Measurements from ENCODE around the gene RNF113B. TPM values are rescaled to one million over a fixed set of nuclear protein-coding genes. Genes with fewer than 3 reads are reported as not detected.
A peak's percentile ranks its signal among the peaks of the same experiment; 100 is the strongest.

The RNF113B gene
- total RNA-seq, 2 experiments from 2014 or later, result not detected

DNA sequence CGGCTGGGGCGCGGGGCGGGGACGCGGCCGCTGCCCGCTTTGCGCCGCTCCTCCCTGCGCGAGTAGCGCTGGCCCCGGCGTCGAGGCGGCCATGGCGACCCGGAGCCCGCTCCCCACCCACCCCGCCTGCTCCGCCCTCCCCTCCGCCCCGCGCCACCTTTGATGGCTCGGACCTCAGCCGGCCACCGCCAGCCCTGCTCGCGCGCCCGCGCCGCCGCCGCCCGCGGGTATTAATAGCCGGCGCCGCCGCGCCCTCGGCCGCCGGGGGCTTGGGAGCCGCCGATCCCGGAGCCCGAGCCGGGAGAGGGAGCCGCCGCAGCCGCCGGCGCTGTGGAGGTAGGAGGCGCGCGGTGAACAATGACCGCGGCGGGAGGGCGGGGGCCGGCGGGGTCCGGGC is 33.9 kb downstream of the RNF113B start:
- H3K27ac Mint-ChIP-seq, result no peak overlapping the region
- DNase-seq, result no peak
- intact Hi-C loops (cut with micrococcal nuclease), result no loop called here

DNA sequence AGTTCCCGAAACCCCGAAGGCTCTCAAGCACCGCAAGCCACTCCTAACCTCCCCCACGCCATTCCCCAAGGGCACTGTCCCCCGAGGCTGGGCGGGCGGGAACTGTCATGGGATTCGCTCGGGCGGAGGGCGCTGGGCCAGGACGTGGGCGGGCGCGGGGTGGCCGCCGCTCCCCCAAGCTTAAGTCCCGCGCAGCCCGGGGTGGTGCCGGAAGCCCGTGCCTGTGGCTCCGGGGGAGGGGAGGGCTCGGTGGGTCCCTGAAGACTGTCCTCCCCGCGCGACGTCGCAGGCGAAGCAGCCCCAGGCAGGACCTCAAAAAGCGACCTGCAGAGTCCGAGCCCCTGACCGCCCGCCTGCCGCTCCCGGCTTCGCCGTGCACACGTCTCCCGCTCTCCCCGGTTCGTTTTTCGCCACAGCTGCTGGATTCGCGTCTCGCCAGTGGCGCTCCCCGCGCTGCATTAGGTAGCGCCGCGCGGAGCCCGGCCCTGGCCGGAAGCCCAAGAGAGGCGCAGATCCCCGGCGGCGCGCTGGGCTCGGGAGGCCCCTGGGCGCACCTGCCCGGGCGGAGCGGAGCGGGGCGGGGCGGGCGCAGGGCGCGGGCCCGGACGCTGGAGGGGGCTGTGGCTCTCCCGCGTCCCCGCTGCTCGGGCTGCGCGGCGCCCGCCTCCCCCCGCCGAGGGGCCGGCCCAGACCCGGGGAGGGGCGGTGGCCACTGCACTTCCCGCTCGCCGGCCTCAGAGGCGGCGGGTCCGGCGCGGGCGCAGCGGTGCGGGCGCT is 34.5 kb downstream of the RNF113B start, which contains the start of gene FARP1:
TSS of gene FARP1 (plus strand) at position 715 of the 777 bp plus-strand sequence. CDS start 70,149 bp downstream, outside the sequence.
- Mint-ChIP-seq H3K9me3 (no peaks in the 10 kb centered on the region), H3K4me3 (peak within 1 kb of the TSS; percentile 62)

More for the DNA sequence above, 33.9 kb downstream of the RNF113B start:
- TF ChIP-seq, protein P1, sequence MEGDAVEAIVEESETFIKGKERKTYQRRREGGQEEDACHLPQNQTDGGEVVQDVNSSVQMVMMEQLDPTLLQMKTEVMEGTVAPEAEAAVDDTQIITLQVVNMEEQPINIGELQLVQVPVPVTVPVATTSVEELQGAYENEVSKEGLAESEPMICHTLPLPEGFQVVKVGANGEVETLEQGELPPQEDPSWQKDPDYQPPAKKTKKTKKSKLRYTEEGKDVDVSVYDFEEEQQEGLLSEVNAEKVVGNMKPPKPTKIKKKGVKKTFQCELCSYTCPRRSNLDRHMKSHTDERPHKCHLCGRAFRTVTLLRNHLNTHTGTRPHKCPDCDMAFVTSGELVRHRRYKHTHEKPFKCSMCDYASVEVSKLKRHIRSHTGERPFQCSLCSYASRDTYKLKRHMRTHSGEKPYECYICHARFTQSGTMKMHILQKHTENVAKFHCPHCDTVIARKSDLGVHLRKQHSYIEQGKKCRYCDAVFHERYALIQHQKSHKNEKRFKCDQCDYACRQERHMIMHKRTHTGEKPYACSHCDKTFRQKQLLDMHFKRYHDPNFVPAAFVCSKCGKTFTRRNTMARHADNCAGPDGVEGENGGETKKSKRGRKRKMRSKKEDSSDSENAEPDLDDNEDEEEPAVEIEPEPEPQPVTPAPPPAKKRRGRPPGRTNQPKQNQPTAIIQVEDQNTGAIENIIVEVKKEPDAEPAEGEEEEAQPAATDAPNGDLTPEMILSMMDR (IDR thresholded peaks at IDR 0.05), result no peak
- CTCF ChIA-PET, result no interaction called here
- Mint-ChIP-seq H3K4me3 (no peak overlapping the region), H3K36me3 (ENCODE audit: low read depth) (no peaks in the 10 kb centered on the region), H3K27me3 (peaks cover 50% of the 10 kb centered on the region), H3K4me1 (ENCODE audit: low read depth) (peaks cover 3% of the 10 kb centered on the region), H3K9me3 (no peaks in the 10 kb centered on the region)
- ATAC-seq, result peak; percentile 34
- POLR2A ChIA-PET, result no interaction called here

DNA sequence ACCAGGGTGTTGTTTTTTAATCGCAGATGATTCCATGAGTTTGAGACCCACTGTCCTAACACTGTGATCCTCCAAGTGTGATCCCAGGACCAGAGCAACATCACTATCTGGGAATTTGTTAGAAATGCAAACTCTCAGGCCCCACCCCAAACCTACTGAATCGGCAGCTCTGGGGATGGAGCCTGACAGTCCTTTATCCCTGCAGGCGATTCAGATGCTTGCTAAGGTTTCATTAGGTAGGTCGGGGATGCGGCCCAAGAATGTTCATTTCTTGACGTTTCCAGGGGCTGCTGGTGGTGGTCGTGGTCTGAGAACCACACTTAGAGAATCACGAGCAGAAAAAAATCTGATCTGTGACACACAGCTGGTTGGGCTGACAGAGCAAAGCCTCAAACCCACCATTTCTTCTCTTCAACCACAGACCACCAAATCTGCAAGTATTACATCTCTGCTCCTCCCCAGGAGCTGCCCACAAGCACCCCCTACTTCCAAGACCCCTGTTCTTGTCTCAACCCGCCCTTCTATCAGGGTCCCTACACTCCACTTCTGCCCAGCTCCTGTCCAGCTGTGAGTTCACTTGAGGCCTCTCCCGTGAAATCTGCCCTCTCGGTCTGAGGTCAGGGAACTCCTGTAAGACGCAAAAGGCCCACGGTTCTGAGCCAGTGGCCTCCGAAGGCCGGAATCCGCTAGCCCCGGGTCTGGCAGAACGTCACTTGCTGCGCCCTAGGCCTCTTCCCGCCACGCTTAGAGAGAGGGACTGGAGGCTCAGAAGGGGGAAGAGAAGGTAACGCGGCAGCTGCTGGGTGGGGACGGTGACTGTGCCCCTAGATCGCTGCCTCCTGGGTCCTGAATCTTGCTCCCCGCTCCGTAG is 35.3 kb downstream of the RNF113B start:
- CTCF ChIA-PET, result no interaction called here
- peaks cover 55% of the 10 kb centered on the region for H3K27me3 Mint-ChIP-seq
- intact Hi-C loops (cut with micrococcal nuclease), result no loop called here

More for the DNA sequence above, 34.5 kb downstream of the RNF113B start, which contains the start of gene FARP1:
- CTCF ChIA-PET, result no interaction called here
- intact Hi-C loops (cut with micrococcal nuclease), result no loop called here
- ATAC-seq (peak; percentile 94), DNase-seq (peak; percentile 40)
- Mint-ChIP-seq H3K36me3 (ENCODE audit: low read depth) (no peaks in the 10 kb centered on the region), H3K4me1 (ENCODE audit: low read depth) (peaks cover 3% of the 10 kb centered on the region), H3K27ac (no peak within 1 kb of the TSS), H3K27me3 (peaks cover 55% of the 10 kb centered on the region)
- TF ChIP-seq, protein P1 (IDR thresholded peaks at IDR 0.05), result peak; percentile 19
- POLR2A ChIA-PET, result no interaction called here

DNA sequence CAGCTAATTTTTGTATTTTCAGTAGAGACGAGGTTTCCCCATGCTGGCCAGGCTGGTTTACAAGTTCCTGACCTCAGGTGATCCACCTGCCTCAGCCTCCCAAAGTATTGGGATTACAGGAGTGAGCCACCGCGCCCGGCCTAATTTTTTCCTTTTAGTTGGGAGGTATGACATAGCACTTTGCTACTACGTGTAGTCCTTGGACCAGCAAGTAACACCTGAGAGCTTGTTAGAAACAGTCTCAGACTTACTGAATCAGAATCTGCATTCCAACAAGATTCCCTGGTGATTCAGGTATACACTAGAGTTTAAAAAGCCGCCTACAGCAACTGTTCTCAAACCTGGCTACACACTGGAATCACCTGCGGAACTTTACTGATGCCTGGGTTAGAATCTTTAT is 36.0 kb downstream of the RNF113B start:
- ATAC-seq (no peak), DNase-seq (no peak)
- intact Hi-C loops (cut with micrococcal nuclease), result no loop called here
- H3K36me3 Mint-ChIP-seq (ENCODE audit: low read depth), result no peaks in the 10 kb centered on the region
- H3K9me3 Mint-ChIP-seq, result no peaks in the 10 kb centered on the region
- TF ChIP-seq, protein P1 (IDR thresholded peaks at IDR 0.05), result no peak
- no peak overlapping the region for H3K4me3 Mint-ChIP-seq
- peaks cover 50% of the 10 kb centered on the region for H3K27me3 Mint-ChIP-seq
- ChIA-PET POLR2A (interaction anchor here (0.6 kb wide), 1 partner anchor 915 kb away, joined by 3 read pairs; no protein-coding TSS in a partner anchor), CTCF (no interaction called here)
- peaks cover 3% of the 10 kb centered on the region for H3K4me1 Mint-ChIP-seq (ENCODE audit: low read depth)
- H3K27ac Mint-ChIP-seq, result no peak overlapping the region

More for the DNA sequence above, 35.3 kb downstream of the RNF113B start:
- ATAC-seq, result no peak
- POLR2A ChIA-PET, result no interaction called here
- peak overlapping the region; percentile 32 for H3K4me3 Mint-ChIP-seq
- no peaks in the 10 kb centered on the region for H3K36me3 Mint-ChIP-seq (ENCODE audit: low read depth)
- H3K4me1 Mint-ChIP-seq (ENCODE audit: low read depth), result peaks cover 3% of the 10 kb centered on the region
- TF ChIP-seq, protein P1 (IDR thresholded peaks at IDR 0.05), result no peak
- no peak overlapping the region for H3K27ac Mint-ChIP-seq
- H3K9me3 Mint-ChIP-seq, result no peaks in the 10 kb centered on the region
- no peak for DNase-seq

Measured in activated CD8-positive, alpha-beta T cell treated with anti-CD3 and anti-CD28 coated beads for 36 hours (primary cell).